MCF 10A (cell line): ENCODE data around the gene ACBD5. TPM values are rescaled to one million over a fixed set of nuclear protein-coding genes. Genes with fewer than 3 reads are reported as not detected.
A peak's percentile ranks its signal among the peaks of the same experiment; 100 is the strongest.

ENCODE experiments used
- BruUV-seq: library from RNA; stranded (reverse); fragments of 400-500 nt; replicated peaks from 2 replicates; lab custom pipeline; 2021; lab: Mats Ljungman, UMichigan
- CTCF ChIA-PET: fragments of 300-600 bp; sonication (Branson Sonifier 250); formaldehyde crosslinking; extraction: SDS; loops from one replicate; lab custom pipeline; 2021; ENCODE audit warnings: antibody characterized with exemption, inconsistent platforms; lab: Yijun Ruan, JAX
- POLR2A ChIA-PET: fragments of 300-600, 350-650 bp; sonication (Branson Sonifier 250); formaldehyde crosslinking; extraction: SDS; loops from one replicate; lab custom pipeline; 2020; ENCODE audit warnings: antibody characterized with exemption, inconsistent platforms; lab: Yijun Ruan, JAX
- DNase-seq: peaks from one replicate; pipeline ENCODE4 v3.0.0-alpha.2; 2018; ENCODE audit not compliant: unreplicated experiment
- H3K27ac Mint-ChIP-seq: one replicate; pipeline ENCODE4 v1.8.0; 2022; ENCODE audit warnings: mild to moderate bottlenecking, low read depth, mixed read lengths; ENCODE audit not compliant: unreplicated experiment
- H3K27me3 Mint-ChIP-seq: one replicate; pipeline ENCODE4 v1.8.0; 2022; ENCODE audit warnings: mixed read lengths; ENCODE audit not compliant: insufficient read depth, unreplicated experiment
- H3K36me3 Mint-ChIP-seq: one replicate; pipeline ENCODE4 v1.8.0; 2022; ENCODE audit warnings: mild to moderate bottlenecking, moderate library complexity, mixed read lengths; ENCODE audit not compliant: insufficient read depth, unreplicated experiment
- H3K4me1 Mint-ChIP-seq: one replicate; pipeline ENCODE4 v1.8.0; 2022; ENCODE audit warnings: mixed read lengths; ENCODE audit not compliant: insufficient read depth, unreplicated experiment
- H3K4me3 Mint-ChIP-seq: one replicate; pipeline ENCODE4 v1.8.0; 2022; ENCODE audit warnings: mild to moderate bottlenecking, moderate library complexity, mixed read lengths; ENCODE audit not compliant: unreplicated experiment
- H3K9me3 Mint-ChIP-seq: one replicate; pipeline ENCODE4 v1.8.0; 2022; ENCODE audit warnings: mixed read lengths; ENCODE audit not compliant: unreplicated experiment
- intact Hi-C: fragments of 100-400 bp; cut with micrococcal nuclease; formaldehyde crosslinking; loops from 2 replicates; pipeline ENCODE4 v1.14.1; 2022
- total RNA-seq: library from RNA; stranded (reverse); gene quantifications from 2 replicates; pipeline ENCODE4 v1.2.3, GENCODE V29; 2022
- TF ChIP-seq, protein P1 (sequence below): fragments of 200-600 bp; IDR thresholded peaks from one replicate; pipeline ENCODE4 v1.8.0; 2022; ENCODE audit warnings: antibody characterized with exemption, mild to moderate bottlenecking; ENCODE audit not compliant: unreplicated experiment

The ACBD5 gene
- total RNA-seq, 1 experiment from 2014 or later, result 22.2 TPM

- no peak overlapping the region for H3K4me3 Mint-ChIP-seq
- H3K36me3 Mint-ChIP-seq, result peaks cover 68% of the 10 kb centered on the region
- intact Hi-C loops, result loop anchor here (1.0 kb wide), 1 partner anchor 136 kb away; no protein-coding TSS in a partner anchor
- peak; percentile 55 for DNase-seq
- no peak overlapping the region for H3K27ac Mint-ChIP-seq
- no peaks in the 10 kb centered on the region for H3K27me3 Mint-ChIP-seq
- H3K4me1 Mint-ChIP-seq, result no peaks in the 10 kb centered on the region
- POLR2A ChIA-PET, result interaction anchor here (0.6 to 0.9 kb wide), 3 partner anchors 10 to 364 kb away, joined by 3 read pairs; no protein-coding TSS in a partner anchor
- CTCF ChIA-PET, result interaction anchor here (0.6 to 2.9 kb wide), 18 partner anchors 9 to 1990 kb away, joined by 3 to 21 read pairs (median 4); no protein-coding TSS in a partner anchor
- no TSS peak for BruUV-seq
- TF ChIP-seq, protein P1, sequence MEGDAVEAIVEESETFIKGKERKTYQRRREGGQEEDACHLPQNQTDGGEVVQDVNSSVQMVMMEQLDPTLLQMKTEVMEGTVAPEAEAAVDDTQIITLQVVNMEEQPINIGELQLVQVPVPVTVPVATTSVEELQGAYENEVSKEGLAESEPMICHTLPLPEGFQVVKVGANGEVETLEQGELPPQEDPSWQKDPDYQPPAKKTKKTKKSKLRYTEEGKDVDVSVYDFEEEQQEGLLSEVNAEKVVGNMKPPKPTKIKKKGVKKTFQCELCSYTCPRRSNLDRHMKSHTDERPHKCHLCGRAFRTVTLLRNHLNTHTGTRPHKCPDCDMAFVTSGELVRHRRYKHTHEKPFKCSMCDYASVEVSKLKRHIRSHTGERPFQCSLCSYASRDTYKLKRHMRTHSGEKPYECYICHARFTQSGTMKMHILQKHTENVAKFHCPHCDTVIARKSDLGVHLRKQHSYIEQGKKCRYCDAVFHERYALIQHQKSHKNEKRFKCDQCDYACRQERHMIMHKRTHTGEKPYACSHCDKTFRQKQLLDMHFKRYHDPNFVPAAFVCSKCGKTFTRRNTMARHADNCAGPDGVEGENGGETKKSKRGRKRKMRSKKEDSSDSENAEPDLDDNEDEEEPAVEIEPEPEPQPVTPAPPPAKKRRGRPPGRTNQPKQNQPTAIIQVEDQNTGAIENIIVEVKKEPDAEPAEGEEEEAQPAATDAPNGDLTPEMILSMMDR, result peak; percentile 31
- H3K9me3 Mint-ChIP-seq, result no peaks in the 10 kb centered on the region
These were observed 16.6 kb downstream of the ACBD5 start for GRCh38 chr10:27223964-27224363.

DNA sequence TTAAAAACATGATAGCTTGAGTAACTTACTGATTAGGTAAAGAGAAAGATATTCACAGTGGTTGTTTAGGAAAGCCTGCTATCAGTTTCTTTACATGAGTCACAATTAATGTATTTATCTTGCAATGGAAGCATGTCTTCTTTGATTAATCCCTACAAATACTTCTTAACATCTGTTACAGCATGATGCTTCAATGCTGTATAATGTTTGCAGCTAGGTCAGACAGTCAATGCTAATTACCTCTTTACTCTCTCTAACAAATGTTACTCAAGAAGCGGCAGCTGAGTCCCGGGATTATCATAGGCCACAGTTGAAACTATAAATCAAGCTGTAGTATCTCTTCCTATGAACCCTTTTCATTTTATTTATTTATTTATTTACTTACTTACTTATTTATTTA lies 33.2 kb downstream of the ACBD5 start:
- H3K27me3 Mint-ChIP-seq, result no peaks in the 10 kb centered on the region
- BruUV-seq, result no TSS peak
- TF ChIP-seq, protein P1, result no peak
- H3K36me3 Mint-ChIP-seq, result peaks cover 83% of the 10 kb centered on the region
- POLR2A ChIA-PET, result interaction anchor here (0.7 kb wide), 1 partner anchor 20 kb away, joined by 3 read pairs; no protein-coding TSS in a partner anchor
- no peaks in the 10 kb centered on the region for H3K4me1 Mint-ChIP-seq
- no peaks in the 10 kb centered on the region for H3K9me3 Mint-ChIP-seq
- intact Hi-C loops, result no loop called here
- CTCF ChIA-PET, result interaction anchor here (1.3 kb wide), 1 partner anchor 17 kb away, joined by 6 read pairs; no protein-coding TSS in a partner anchor
- no peak for DNase-seq
- H3K27ac Mint-ChIP-seq, result no peak overlapping the region
- H3K4me3 Mint-ChIP-seq, result no peak overlapping the region

DNA sequence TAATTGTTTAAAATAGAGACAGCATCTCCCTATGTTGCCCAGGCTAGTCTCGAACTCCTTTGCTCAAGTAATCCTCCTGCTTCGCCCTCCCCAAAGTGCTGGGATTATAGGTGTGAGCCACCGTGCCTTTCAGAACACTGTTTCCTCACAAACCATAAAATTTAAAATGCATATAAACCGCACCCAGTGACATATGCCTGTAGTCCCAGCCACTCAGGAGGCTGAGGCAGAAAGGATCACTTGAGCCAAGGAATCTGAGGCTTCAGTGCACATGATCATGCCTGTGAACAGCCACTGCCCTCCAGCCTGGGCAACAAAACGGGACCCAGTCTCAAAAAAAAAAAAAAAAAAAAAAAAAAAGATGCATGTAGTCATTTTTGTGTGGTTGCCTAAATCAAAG lies 36.8 kb downstream of the ACBD5 start:
- ChIA-PET CTCF (no interaction called here), POLR2A (no interaction called here)
- TF ChIP-seq, protein P1, result no peak
- Mint-ChIP-seq H3K27ac (no peak overlapping the region), H3K4me1 (no peaks in the 10 kb centered on the region), H3K27me3 (no peaks in the 10 kb centered on the region), H3K36me3 (peaks cover 71% of the 10 kb centered on the region), H3K9me3 (no peaks in the 10 kb centered on the region), H3K4me3 (no peak overlapping the region)
- intact Hi-C loops, result no loop called here
- BruUV-seq, result no TSS peak
- DNase-seq, result no peak

GRCh38 chr10:27197980-27198620 lies 42.5 kb downstream of the ACBD5 start:
- H3K4me3 Mint-ChIP-seq, result no peak overlapping the region
- intact Hi-C loops, result no loop called here
- H3K4me1 Mint-ChIP-seq, result no peaks in the 10 kb centered on the region
- peaks cover 30% of the 10 kb centered on the region for H3K36me3 Mint-ChIP-seq
- TF ChIP-seq, protein P1, result no peak
- H3K27me3 Mint-ChIP-seq, result no peaks in the 10 kb centered on the region
- H3K27ac Mint-ChIP-seq, result no peak overlapping the region
- no peak for DNase-seq
- no TSS peak for BruUV-seq
- CTCF ChIA-PET, result no interaction called here
- H3K9me3 Mint-ChIP-seq, result no peaks in the 10 kb centered on the region
- POLR2A ChIA-PET, result no interaction called here
